ENCODE measurements around the gene PRUNE2.

GRCh38 chr9:76737154-76737902 is 168.6 kb downstream of the PRUNE2 start:
- TF ChIP-seq POLR2A (IDR thresholded peaks at IDR 0.05) (no peak), CTCF (IDR thresholded peaks at IDR 0.05) (no peak), POLR2AphosphoS5 (IDR thresholded peaks at IDR 0.05) (no peak), EP300 (IDR thresholded peaks at IDR 0.05) (no peak)
